ENCODE data around the gene BSPRY. TPM values are rescaled to one million over a fixed set of nuclear protein-coding genes. Genes with fewer than 3 reads are reported as not detected.

The BSPRY gene
- total RNA-seq, 1 experiment from 2014 or later = 6.4 TPM

DNA sequence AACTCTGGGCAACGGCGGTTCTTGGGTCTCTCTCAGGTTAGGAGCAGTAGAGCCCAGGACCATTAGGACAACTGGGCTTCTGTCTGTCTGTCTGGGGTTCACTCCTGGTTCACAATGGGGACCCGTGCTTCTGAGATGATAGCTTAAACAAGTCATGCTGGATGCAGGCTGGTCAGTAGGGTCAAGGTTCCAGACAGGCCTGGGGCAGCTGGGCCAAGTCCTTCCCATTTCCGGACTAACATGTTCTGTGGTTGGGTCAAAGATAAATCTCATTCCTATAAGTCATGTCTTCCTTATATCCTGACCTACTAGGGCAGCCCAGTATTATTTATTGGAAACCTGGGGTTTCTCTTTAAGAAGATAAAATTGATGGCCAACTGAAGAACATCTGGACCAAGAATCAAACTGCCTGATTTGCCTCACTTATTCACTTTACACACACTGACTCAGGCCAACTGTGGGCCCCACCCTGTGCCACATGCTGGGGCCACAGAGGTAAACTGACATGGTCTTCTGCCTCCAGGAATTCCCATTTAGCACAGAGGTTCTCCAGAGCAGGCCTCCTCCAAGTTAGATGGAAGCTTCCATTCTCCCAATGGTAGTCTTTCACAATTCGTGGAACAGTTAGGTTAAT is 19.1 kb downstream of the BSPRY start:
- Mint-ChIP-seq H3K36me3 (peaks cover 6% of the 10 kb centered on the region), H3K9me3 (no peaks in the 10 kb centered on the region), H3K4me3 (no peak overlapping the region), H3K4me1 (peaks cover 4% of the 10 kb centered on the region), H3K27ac (no peak overlapping the region), H3K27me3 (ENCODE audit: low read depth) (no peaks in the 10 kb centered on the region)
- ChIA-PET POLR2A (no interaction called here), CTCF (interaction anchor here (0.5 to 1.3 kb wide), 4 partner anchors 13 to 124 kb away, joined by 3 to 4 read pairs (median 4); partner anchors contain the start of genes CDC26 and PRPF4)
- ATAC-seq = no peak
- TF ChIP-seq, protein P1, sequence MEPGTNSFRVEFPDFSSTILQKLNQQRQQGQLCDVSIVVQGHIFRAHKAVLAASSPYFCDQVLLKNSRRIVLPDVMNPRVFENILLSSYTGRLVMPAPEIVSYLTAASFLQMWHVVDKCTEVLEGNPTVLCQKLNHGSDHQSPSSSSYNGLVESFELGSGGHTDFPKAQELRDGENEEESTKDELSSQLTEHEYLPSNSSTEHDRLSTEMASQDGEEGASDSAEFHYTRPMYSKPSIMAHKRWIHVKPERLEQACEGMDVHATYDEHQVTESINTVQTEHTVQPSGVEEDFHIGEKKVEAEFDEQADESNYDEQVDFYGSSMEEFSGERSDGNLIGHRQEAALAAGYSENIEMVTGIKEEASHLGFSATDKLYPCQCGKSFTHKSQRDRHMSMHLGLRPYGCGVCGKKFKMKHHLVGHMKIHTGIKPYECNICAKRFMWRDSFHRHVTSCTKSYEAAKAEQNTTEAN (CRISPR knock-in tag; IDR thresholded peaks at IDR 0.05) = no peak
- TF ChIP-seq EMX1 (CRISPR knock-in tag; IDR thresholded peaks at IDR 0.05) (no peak), ZNF671 (CRISPR knock-in tag; IDR thresholded peaks at IDR 0.05) (no peak), E2F5 (CRISPR knock-in tag; IDR thresholded peaks at IDR 0.05) (no peak), ZNF121 (CRISPR knock-in tag; IDR thresholded peaks at IDR 0.05) (no peak), TP53 (CRISPR knock-in tag; IDR thresholded peaks at IDR 0.05) (no peak), CREM (CRISPR knock-in tag; IDR thresholded peaks at IDR 0.05) (no peak)
- TF ChIP-seq, protein P2, sequence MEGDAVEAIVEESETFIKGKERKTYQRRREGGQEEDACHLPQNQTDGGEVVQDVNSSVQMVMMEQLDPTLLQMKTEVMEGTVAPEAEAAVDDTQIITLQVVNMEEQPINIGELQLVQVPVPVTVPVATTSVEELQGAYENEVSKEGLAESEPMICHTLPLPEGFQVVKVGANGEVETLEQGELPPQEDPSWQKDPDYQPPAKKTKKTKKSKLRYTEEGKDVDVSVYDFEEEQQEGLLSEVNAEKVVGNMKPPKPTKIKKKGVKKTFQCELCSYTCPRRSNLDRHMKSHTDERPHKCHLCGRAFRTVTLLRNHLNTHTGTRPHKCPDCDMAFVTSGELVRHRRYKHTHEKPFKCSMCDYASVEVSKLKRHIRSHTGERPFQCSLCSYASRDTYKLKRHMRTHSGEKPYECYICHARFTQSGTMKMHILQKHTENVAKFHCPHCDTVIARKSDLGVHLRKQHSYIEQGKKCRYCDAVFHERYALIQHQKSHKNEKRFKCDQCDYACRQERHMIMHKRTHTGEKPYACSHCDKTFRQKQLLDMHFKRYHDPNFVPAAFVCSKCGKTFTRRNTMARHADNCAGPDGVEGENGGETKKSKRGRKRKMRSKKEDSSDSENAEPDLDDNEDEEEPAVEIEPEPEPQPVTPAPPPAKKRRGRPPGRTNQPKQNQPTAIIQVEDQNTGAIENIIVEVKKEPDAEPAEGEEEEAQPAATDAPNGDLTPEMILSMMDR (IDR thresholded peaks at IDR 0.05) = no peak
- TF ChIP-seq, protein P3, sequence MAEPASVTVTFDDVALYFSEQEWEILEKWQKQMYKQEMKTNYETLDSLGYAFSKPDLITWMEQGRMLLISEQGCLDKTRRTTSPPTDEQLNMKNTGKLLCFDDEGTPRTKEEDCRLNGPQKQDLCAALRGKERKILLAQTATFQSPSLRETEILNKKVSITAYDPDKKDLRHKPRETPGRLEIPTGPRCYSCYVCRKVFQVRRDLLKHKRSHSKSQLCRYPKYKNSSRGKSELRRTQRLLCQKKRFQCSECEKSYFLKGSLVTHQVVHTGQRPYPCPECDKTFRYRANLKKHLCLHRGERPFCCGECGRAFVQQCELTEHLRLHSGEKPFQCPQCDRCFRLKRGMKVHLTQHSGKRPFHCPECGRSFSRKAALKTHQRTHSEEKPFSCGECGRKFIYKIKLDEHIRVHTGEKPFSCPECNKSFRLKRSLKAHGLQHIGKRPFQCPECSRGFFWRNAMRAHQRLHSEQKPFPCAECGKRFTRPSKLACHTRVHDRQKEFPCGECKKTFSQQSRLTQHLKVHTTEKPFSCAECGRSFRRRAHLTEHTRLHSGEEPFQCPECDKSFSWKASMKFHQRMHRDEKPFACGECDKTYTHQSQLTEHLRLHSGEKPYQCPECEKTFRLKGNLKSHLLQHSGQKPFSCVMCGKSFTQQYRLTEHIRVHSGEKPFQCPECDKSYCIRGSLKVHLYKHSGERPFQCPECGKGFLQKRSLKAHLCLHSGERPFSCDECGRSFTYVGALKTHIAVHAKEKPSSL (CRISPR knock-in tag; conservative IDR thresholded peaks at IDR 0.05) = no peak
- DNase-seq (ENCODE audit: low spot score) = no peak

DNA sequence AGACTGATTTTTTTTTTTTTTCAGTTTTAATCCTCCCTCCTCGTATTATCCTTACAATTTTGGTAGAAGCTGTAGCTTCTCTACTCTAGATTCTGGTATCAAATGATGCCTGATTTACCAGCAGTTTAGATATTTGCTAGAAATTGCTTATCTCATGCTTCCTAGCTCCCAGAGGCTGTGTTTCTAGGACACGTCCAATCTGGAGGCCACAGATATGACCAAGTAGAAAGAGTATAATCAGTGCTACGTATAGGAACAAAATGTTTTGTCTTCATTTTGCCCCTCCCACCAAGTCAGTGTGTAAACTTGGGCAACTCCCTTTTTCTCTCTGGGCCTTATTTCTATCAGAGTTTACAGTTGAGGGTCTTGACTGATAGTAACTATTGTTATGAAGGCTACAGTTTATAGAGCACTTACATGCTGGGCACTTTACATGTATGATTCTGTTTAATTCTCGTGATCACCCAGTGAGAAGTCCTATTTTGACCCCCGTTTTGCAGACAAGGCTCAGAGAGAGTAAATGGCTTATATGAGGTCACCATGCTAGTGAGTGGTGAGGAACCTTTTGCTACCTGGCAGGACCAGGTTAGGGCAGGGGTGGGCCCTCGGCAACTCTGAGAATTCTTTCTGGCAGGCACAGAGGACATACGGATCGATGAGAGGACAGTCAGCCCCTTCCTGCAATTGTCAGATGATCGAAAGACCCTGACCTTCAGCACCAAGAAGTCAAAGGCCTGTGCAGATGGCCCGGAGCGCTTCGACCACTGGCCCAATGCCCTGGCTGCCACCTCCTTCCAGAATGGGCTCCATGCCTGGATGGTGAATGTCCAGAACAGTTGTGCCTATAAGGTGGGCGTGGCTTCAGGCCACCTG is 19.9 kb downstream of the BSPRY start:
- DNase-seq (ENCODE audit: low spot score) = no peak

More for the DNA sequence above, 19.9 kb downstream of the BSPRY start:
- ChIA-PET POLR2A (no interaction called here), CTCF (interaction anchor here (0.5 to 1.2 kb wide), 3 partner anchors 14 to 125 kb away, joined by 3 to 4 read pairs (median 4); no protein-coding TSS in a partner anchor)
- Mint-ChIP-seq H3K27ac (peak overlapping the region; percentile 24; the same call in 1 of the 2 replicates), H3K36me3 (peaks cover 7% of the 10 kb centered on the region), H3K4me1 (peaks cover 4% of the 10 kb centered on the region), H3K9me3 (no peaks in the 10 kb centered on the region), H3K27me3 (ENCODE audit: low read depth) (no peaks in the 10 kb centered on the region), H3K4me3 (no peak overlapping the region)
- no peak for ATAC-seq
- no peak for TF ChIP-seq TEAD4 (CRISPR knock-in tag; IDR thresholded peaks at IDR 0.05)
- TF ChIP-seq, protein P3 (CRISPR knock-in tag; conservative IDR thresholded peaks at IDR 0.05) = no peak
- no peak for TF ChIP-seq ESRRA (CRISPR knock-in tag; IDR thresholded peaks at IDR 0.05; ENCODE audit: borderline replicate concordance)
- TF ChIP-seq ZNF317 (CRISPR knock-in tag; IDR thresholded peaks at IDR 0.05; ENCODE audit: borderline replicate concordance, low read depth) = no peak
- no peak for TF ChIP-seq ATF6 (CRISPR knock-in tag; IDR thresholded peaks at IDR 0.05)

Measured in WTC11 (cell line).